ENCODE data around the gene VSTM2B.

The VSTM2B gene

GRCh38 chr19:29515706-29516357 lies 10.0 kb upstream of the VSTM2B start:
- DNase-seq (ENCODE audit: low spot score): no peak

GRCh38 chr19:29516358-29516725 lies 9.5 kb upstream of the VSTM2B start:
- DNase-seq (ENCODE audit: low spot score): no peak

GRCh38 chr19:29516821-29517395 lies 8.9 kb upstream of the VSTM2B start:
- DNase-seq (ENCODE audit: low spot score): no peak

GRCh38 chr19:29517412-29517811 lies 8.4 kb upstream of the VSTM2B start:
- DNase-seq (ENCODE audit: low spot score): no peak

GRCh38 chr19:29517946-29518345 lies 7.8 kb upstream of the VSTM2B start:
- DNase-seq (ENCODE audit: low spot score): no peak

- no peak for DNase-seq (ENCODE audit: low spot score)
These were observed 6.6 kb upstream of the VSTM2B start for GRCh38 chr19:29519146-29519545.

GRCh38 chr19:29519931-29520330 lies 5.9 kb upstream of the VSTM2B start:
- no peak for DNase-seq (ENCODE audit: low spot score)

- DNase-seq (ENCODE audit: low spot score): no peak
These were observed 5.4 kb upstream of the VSTM2B start for GRCh38 chr19:29520390-29520789.

- DNase-seq (ENCODE audit: low spot score): no peak
These were observed 4.3 kb upstream of the VSTM2B start for GRCh38 chr19:29521291-29522075.

- no peak for DNase-seq (ENCODE audit: low spot score)
These were observed 2.2 kb upstream of the VSTM2B start for GRCh38 chr19:29523568-29523967.

- peak; percentile 74 for DNase-seq (ENCODE audit: low spot score)
These were observed 1.4 kb upstream of the VSTM2B start for GRCh38 chr19:29524201-29524911.

- peak; percentile 64 for DNase-seq (ENCODE audit: low spot score)
These were observed 622 bp upstream of the VSTM2B start for GRCh38 chr19:29524912-29525831.

- DNase-seq (ENCODE audit: low spot score): peak; percentile 68
These were observed 1.1 kb downstream of the VSTM2B start for GRCh38 chr19:29526730-29527499.

GRCh38 chr19:29527500-29528328 lies 1.9 kb downstream of the VSTM2B start:
- no peak for DNase-seq (ENCODE audit: low spot score)

GRCh38 chr19:29528350-29528945 lies 2.7 kb downstream of the VSTM2B start:
- DNase-seq (ENCODE audit: low spot score): peak; percentile 84

GRCh38 chr19:29528946-29529645 lies 3.3 kb downstream of the VSTM2B start:
- no peak for DNase-seq (ENCODE audit: low spot score)

GRCh38 chr19:29529646-29530539 lies 4.1 kb downstream of the VSTM2B start:
- no peak for DNase-seq (ENCODE audit: low spot score)
